A549 (cell line): ENCODE data around the gene TMSB10. TPM values are rescaled to one million over a fixed set of nuclear protein-coding genes. Genes with fewer than 3 reads are reported as not detected.

Experiments used
- ATAC-seq, 2 experiments: fragments of 200-7000 bp in 1 of 2; fragments of >200 bp in 1 of 2; cut with Nextera tagmentation in 1 of 2; cut with Tn5 transposase in 1 of 2; 3 replicates each; pipeline versions ENCODE4 v1.8.0 to v1.9.1; 2018 to 2020; ENCODE audit warnings: mild to moderate bottlenecking in 1 of 2, moderate library complexity in 1 of 2
- CTCF ChIA-PET: fragments of 300-600 bp; sonication (Branson Sonifier 250); formaldehyde crosslinking; extraction: SDS; loops from one replicate; lab custom pipeline; 2021; ENCODE audit warnings: antibody characterized with exemption, inconsistent platforms; lab: Yijun Ruan, JAX
- POLR2A ChIA-PET: fragments of 350-600 bp; formaldehyde crosslinking; extraction: SDS; loops from one replicate; lab custom pipeline; 2021; ENCODE audit warnings: antibody characterized with exemption, inconsistent platforms; lab: Yijun Ruan, JAX
- DNase-seq, 2 experiments: peaks; one replicate each; pipeline versions ENCODE4 v3.0.0 to v3.0.0-alpha.2; 2011 to 2016; ENCODE audit warnings: low read depth in 1 of 2, low spot score in 1 of 2
- FAIRE-seq: peaks from 2 replicates; lab custom pipeline; 2011; peaks lifted over from hg19 to GRCh38; lab: Jason Lieb, UNC
- H3K27ac ChIP-seq, 2 experiments: fragments of >200 bp; sonication (Bioruptor Twin); formaldehyde crosslinking; 3 replicates each; pipeline ENCODE4 v1.5.1; 2016 to 2017
- H3K4me1 ChIP-seq: fragments of >200 bp; sonication (Bioruptor Twin); formaldehyde crosslinking; 3 replicates; pipeline ENCODE4 v1.6.1; 2016
- H3K4me2 ChIP-seq: fragments of >200 bp; sonication (Bioruptor Twin); formaldehyde crosslinking; 3 replicates; pipeline ENCODE4 v1.6.1; 2016
- H3K4me3 ChIP-seq: fragments of >200 bp; sonication (Bioruptor Twin); formaldehyde crosslinking; 3 replicates; pipeline ENCODE4 v1.5.1; 2016
- H3K9me3 ChIP-seq: fragments of >200 bp; sonication (Bioruptor Twin); formaldehyde crosslinking; 3 replicates; pipeline ENCODE4 v1.6.1; 2016
- BHLHE40 ChIP-seq: IDR thresholded peaks from 2 replicates; pipeline ENCODE4 v1.6.1; 2012; ENCODE audit warnings: low read depth, low read length, inconsistent platforms
- CBX8 ChIP-seq: fragments of 200-600 bp; sonication (generic); IDR thresholded peaks from 2 replicates; pipeline ENCODE4 v1.6.1; 2016
- CEBPB ChIP-seq, 2 experiments: fragments of >200 bp in 1 of 2; sonication (Bioruptor Twin) in 1 of 2; formaldehyde crosslinking in 1 of 2; IDR thresholded peaks; 2 replicates each; pipeline ENCODE4 v1.6.1; 2012 to 2016
- CHD4 ChIP-seq: fragments of 200-600 bp; sonication (generic); IDR thresholded peaks from 2 replicates; pipeline ENCODE4 v1.6.1; 2016; ENCODE audit warnings: antibody characterized with exemption, mild to moderate bottlenecking, borderline replicate concordance
- EHMT2 ChIP-seq: fragments of 200-600 bp; sonication (generic); IDR thresholded peaks from 2 replicates; pipeline ENCODE4 v1.6.1; 2016; ENCODE audit warnings: antibody characterized with exemption, low read depth, mild to moderate bottlenecking, moderate library complexity
- GATA3 ChIP-seq: IDR thresholded peaks from 2 replicates; pipeline ENCODE4 v1.6.1; 2012; ENCODE audit warnings: borderline replicate concordance
- HEYL ChIP-seq: fragments of 250-450 bp; sonication (Bioruptor Pico); IDR thresholded peaks from 2 replicates; pipeline ENCODE4 v1.8.0; 2021; ENCODE audit warnings: mild to moderate bottlenecking, moderate library complexity
- KDM1A ChIP-seq: fragments of 200-600 bp; sonication (generic); IDR thresholded peaks from 2 replicates; pipeline ENCODE4 v1.6.1; 2016; ENCODE audit warnings: low read depth, mild to moderate bottlenecking
- KDM5A ChIP-seq: fragments of 200-600 bp; sonication (generic); IDR thresholded peaks from 2 replicates; pipeline ENCODE4 v1.6.1; 2016; ENCODE audit warnings: antibody characterized with exemption, mild to moderate bottlenecking
- MAZ ChIP-seq: fragments of 150-350 bp; IDR thresholded peaks from 2 replicates; pipeline ENCODE4 v1.6.1; 2014; ENCODE audit warnings: antibody characterized with exemption, low read depth, low read length, borderline replicate concordance
- MYC ChIP-seq: IDR thresholded peaks from 2 replicates; pipeline ENCODE4 v1.6.1; 2012; ENCODE audit warnings: mild to moderate bottlenecking, inconsistent platforms, low read length, improper control_type of control experiment, borderline replicate concordance
- NPAS2 ChIP-seq: fragments of 250-450 bp; sonication (Bioruptor Pico); IDR thresholded peaks from 2 replicates; pipeline ENCODE4 v1.8.0; 2022; ENCODE audit warnings: mild to moderate bottlenecking, moderate library complexity, borderline replicate concordance
- PHF8 ChIP-seq: fragments of 200-600 bp; sonication (generic); IDR thresholded peaks from 2 replicates; pipeline ENCODE4 v1.6.1; 2016; ENCODE audit warnings: low read depth, mild to moderate bottlenecking, antibody characterized with exemption, moderate library complexity, borderline replicate concordance
- POLR2A ChIP-seq: IDR thresholded peaks from 2 replicates; pipeline ENCODE4 v1.6.1; 2012; ENCODE audit warnings: mild to moderate bottlenecking, low read length
- RAD21 ChIP-seq, 2 experiments: fragments of >200 bp in 1 of 2; sonication (Bioruptor Twin) in 1 of 2; formaldehyde crosslinking in 1 of 2; IDR thresholded peaks in 1 of 2; conservative IDR thresholded peaks in 1 of 2; 2 replicates in 1 of 2; 3 replicates in 1 of 2; pipeline ENCODE4 v1.6.1; 2012 to 2018; ENCODE audit warnings: inconsistent platforms in 1 of 2
- RCOR1 ChIP-seq: fragments of 150-350 bp; IDR thresholded peaks from 2 replicates; pipeline ENCODE4 v1.6.1; 2014; ENCODE audit warnings: antibody characterized with exemption, low read length, low read depth
- SMC3 ChIP-seq: fragments of >200 bp; sonication (Bioruptor Twin); formaldehyde crosslinking; IDR thresholded peaks from 3 replicates; pipeline ENCODE4 v1.6.1; 2018; ENCODE audit warnings: inconsistent platforms
- ZC3H11A ChIP-seq: fragments of 450-650 bp; IDR thresholded peaks from 2 replicates; pipeline ENCODE4 v1.6.1; 2014; ENCODE audit warnings: antibody characterized with exemption, mild to moderate bottlenecking
- ZFP36 ChIP-seq: fragments of 450-650 bp; IDR thresholded peaks from 2 replicates; pipeline ENCODE4 v1.6.1; 2014; ENCODE audit warnings: borderline replicate concordance; ENCODE audit not compliant: partially characterized antibody
- ZNF302 ChIP-seq: fragments of 250-450 bp; sonication (Bioruptor Pico); IDR thresholded peaks from 2 replicates; pipeline ENCODE4 v1.9.0; 2021; ENCODE audit warnings: inconsistent platforms, mild to moderate bottlenecking, moderate library complexity
- WGBS: methylation state at CpG from one replicate; pipeline ENCODE4 v1.1.6; 2017; ENCODE audit errors: missing lambda C conversion rate; 5-methylcytosine and 5-hydroxymethylcytosine counted together
- polyA plus RNA-seq, 4 experiments: library from polyadenylated mRNA; depleted of rRNA in 3 of 4; stranded (reverse); fragments of >200 nt; fragmentation: RNase III in 1 of 4; extraction: RNeasy Plus Mini Kit Qiagen cat#74134 plus additional on column Dnase treatment in 1 of 4; gene quantifications; 2 replicates in 3 of 4; 3 replicates in 1 of 4; pipeline ENCODE4 v1.2.3, GENCODE V29; 2011 to 2017
- TF ChIP-seq, protein P1 (sequence below): IDR thresholded peaks from 2 replicates; pipeline ENCODE4 v1.6.1; 2012
- TF ChIP-seq, protein P2 (sequence below): fragments of >200 bp; sonication (Bioruptor Twin); formaldehyde crosslinking; IDR thresholded peaks from 3 replicates; pipeline ENCODE4 v1.5.1; 2016
- TF ChIP-seq, protein P3 (sequence below): fragments of 150-350 bp; IDR thresholded peaks from 2 replicates; pipeline ENCODE4 v1.6.1; 2014; ENCODE audit warnings: low read depth, mild to moderate bottlenecking, low read length

The TMSB10 gene
- polyA plus RNA-seq, 2 of the 4 experiments (the other 2 are of a cell fraction), result 3,109 to 7,015 TPM

DNA sequence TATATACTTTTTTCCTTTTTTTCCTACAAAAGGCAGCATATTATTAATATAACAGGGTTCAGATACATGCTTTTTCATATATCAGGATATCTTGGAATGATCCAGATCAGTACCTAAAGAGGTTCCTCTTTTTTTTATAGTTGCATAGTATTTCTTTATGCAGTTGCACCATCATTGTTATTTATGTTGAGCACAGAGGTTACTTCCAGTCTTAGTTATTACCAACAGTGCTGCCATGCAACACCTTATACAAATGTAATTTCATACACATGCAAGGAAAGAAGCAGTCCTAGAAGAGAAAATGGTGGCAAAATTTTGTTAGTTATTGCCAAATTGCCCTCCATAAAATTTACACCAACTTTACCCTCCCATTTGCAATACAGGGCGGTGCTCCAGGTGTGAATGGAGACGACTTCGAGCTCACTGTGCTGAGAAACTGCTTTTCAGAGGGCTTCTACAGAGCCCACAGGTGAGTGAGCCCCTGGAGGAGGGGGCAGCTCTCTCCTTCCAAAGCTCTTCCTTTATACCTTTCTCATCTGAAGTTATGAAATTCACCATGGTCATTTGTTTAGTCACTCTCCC lies 35.5 kb downstream of the TMSB10 start:
- Histone ChIP-seq H3K27ac (no peak overlapping the region), H3K4me2 (no peak overlapping the region), H3K4me3 (no peak overlapping the region), H3K9me3 (no peaks in the 10 kb centered on the region), H3K4me1 (peaks cover 29% of the 10 kb centered on the region)
- ATAC-seq (no peak), FAIRE-seq (no peak), DNase-seq (no peak)
- ChIA-PET POLR2A (interaction anchor here (1.0 kb wide), 1 partner anchor 31 kb away, joined by 3 read pairs; the partner anchor contains the start of gene KCMF1), CTCF (interaction anchor here (0.6 to 16.4 kb wide), 7 partner anchors 13 to 344 kb away, joined by 3 to 260 read pairs (median 3); no protein-coding TSS in a partner anchor)
- TF ChIP-seq, protein P1, sequence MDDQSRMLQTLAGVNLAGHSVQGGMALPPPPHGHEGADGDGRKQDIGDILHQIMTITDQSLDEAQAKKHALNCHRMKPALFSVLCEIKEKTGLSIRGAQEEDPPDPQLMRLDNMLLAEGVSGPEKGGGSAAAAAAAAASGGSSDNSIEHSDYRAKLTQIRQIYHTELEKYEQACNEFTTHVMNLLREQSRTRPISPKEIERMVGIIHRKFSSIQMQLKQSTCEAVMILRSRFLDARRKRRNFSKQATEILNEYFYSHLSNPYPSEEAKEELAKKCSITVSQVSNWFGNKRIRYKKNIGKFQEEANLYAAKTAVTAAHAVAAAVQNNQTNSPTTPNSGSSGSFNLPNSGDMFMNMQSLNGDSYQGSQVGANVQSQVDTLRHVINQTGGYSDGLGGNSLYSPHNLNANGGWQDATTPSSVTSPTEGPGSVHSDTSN, result no peak
- TF ChIP-seq MYC (no peak), EHMT2 (no peak)
- TF ChIP-seq, protein P2, sequence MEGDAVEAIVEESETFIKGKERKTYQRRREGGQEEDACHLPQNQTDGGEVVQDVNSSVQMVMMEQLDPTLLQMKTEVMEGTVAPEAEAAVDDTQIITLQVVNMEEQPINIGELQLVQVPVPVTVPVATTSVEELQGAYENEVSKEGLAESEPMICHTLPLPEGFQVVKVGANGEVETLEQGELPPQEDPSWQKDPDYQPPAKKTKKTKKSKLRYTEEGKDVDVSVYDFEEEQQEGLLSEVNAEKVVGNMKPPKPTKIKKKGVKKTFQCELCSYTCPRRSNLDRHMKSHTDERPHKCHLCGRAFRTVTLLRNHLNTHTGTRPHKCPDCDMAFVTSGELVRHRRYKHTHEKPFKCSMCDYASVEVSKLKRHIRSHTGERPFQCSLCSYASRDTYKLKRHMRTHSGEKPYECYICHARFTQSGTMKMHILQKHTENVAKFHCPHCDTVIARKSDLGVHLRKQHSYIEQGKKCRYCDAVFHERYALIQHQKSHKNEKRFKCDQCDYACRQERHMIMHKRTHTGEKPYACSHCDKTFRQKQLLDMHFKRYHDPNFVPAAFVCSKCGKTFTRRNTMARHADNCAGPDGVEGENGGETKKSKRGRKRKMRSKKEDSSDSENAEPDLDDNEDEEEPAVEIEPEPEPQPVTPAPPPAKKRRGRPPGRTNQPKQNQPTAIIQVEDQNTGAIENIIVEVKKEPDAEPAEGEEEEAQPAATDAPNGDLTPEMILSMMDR, result no peak
- 92% methylated on average over 3 of the region's 3 CpGs for WGBS

DNA sequence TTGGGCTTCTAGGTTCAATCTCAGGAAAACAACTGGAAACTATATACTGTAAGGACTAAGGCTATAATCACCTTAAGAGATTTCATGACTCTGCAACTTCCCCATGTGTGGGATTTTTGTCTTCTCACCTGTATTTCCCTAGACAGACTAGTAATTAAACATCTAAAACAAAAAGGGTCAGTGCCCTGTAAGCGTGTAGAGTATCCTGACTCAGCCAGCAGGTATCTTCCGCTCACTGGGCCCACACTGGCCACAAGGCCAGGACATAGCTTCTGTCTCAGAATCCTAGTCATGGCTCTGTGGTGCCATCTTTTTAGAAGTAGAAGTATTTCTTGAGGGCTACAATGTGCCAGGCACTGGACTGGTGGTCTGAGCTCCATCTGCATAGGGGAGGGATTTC lies 36.7 kb downstream of the TMSB10 start:
- Histone ChIP-seq H3K9me3 (no peaks in the 10 kb centered on the region), H3K4me1 (peaks cover 41% of the 10 kb centered on the region), H3K4me3 (no peak overlapping the region), H3K4me2 (no peak overlapping the region), H3K27ac (no peak overlapping the region)
- FAIRE-seq (no peak), DNase-seq (no peak), ATAC-seq (no peak)
- 87% methylated on average over 2 of the region's 2 CpGs for WGBS
- CTCF ChIA-PET, result interaction anchor here (1.3 to 16.4 kb wide), 2 partner anchors 12 to 14 kb away, joined by 3 to 260 read pairs; no protein-coding TSS in a partner anchor
- TF ChIP-seq ZFP36 (no peak), KDM5A (no peak), KDM1A (no peak), CHD4 (no peak), MYC (no peak), CBX8 (no peak), SMC3 (no peak), GATA3 (no peak), NPAS2 (CRISPR knock-in tag) (no peak), BHLHE40 (no peak), PHF8 (no peak)
- TF ChIP-seq, protein P3, sequence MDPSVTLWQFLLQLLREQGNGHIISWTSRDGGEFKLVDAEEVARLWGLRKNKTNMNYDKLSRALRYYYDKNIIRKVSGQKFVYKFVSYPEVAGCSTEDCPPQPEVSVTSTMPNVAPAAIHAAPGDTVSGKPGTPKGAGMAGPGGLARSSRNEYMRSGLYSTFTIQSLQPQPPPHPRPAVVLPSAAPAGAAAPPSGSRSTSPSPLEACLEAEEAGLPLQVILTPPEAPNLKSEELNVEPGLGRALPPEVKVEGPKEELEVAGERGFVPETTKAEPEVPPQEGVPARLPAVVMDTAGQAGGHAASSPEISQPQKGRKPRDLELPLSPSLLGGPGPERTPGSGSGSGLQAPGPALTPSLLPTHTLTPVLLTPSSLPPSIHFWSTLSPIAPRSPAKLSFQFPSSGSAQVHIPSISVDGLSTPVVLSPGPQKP, result no peak
- TF ChIP-seq, protein P1, result no peak
- POLR2A ChIA-PET, result interaction anchor here (1.0 to 1.1 kb wide), 2 partner anchors 16 to 29 kb away, joined by 3 to 4 read pairs; partner anchors contain the start of gene KCMF1

DNA sequence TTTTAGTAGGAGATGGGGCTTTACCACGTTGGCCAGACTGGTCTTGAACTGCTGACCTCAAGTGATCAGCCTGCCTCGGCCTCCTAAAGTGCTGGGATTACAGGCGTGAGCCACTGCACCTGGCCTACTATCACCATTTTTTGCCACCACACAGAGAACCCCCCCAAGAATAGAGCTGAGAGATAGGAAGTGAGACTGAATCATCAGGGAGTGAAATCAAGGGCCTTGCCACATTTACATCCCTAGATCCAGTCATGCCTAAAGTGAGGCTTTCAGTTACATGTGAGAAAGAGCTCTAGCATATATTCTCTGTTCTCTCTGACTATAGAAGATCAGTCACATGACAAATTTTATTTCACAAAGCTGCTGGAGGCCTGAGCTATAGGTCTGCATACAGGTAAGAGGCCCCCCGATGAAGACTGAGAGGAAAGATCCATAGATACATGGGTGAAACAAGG lies 37.5 kb downstream of the TMSB10 start:
- POLR2A ChIA-PET, result interaction anchor here (1.1 kb wide), 1 partner anchor 16 kb away, joined by 4 read pairs; no protein-coding TSS in a partner anchor

More for the DNA sequence above, 37.5 kb downstream of the TMSB10 start:
- no peak for ATAC-seq
- FAIRE-seq, result no peak
- H3K4me3 ChIP-seq, result no peak overlapping the region
- WGBS, result 90% methylated on average over 4 of the region's 4 CpGs
- H3K9me3 ChIP-seq, result no peaks in the 10 kb centered on the region
- no peak for TF ChIP-seq ZFP36
- TF ChIP-seq ZNF302 (CRISPR knock-in tag), result no peak
- no peak for TF ChIP-seq CEBPB (IDR thresholded peaks at IDR 0.05)
- TF ChIP-seq ZC3H11A, result no peak
- no peak for TF ChIP-seq EHMT2
- no peak for TF ChIP-seq RAD21 (conservative IDR thresholded peaks at IDR 0.05 in 1 of 2, IDR thresholded peaks at IDR 0.05 in 1 of 2)
- TF ChIP-seq HEYL (CRISPR knock-in tag), result no peak
- no peak for TF ChIP-seq GATA3
- no peak for TF ChIP-seq MAZ
- no peak for TF ChIP-seq RCOR1
- no peak for TF ChIP-seq POLR2A
- TF ChIP-seq, all 56 proteins: peak for 0
- Histone ChIP-seq H3K27ac (no peak overlapping the region), H3K4me1 (peaks cover 41% of the 10 kb centered on the region), H3K4me2 (no peak overlapping the region)
- DNase-seq, result no peak
- CTCF ChIA-PET, result interaction anchor here (16.4 kb wide), 1 partner anchor 15 kb away, joined by 260 read pairs; no protein-coding TSS in a partner anchor
